Measurements from ENCODE around the gene SLC7A8.

DNA sequence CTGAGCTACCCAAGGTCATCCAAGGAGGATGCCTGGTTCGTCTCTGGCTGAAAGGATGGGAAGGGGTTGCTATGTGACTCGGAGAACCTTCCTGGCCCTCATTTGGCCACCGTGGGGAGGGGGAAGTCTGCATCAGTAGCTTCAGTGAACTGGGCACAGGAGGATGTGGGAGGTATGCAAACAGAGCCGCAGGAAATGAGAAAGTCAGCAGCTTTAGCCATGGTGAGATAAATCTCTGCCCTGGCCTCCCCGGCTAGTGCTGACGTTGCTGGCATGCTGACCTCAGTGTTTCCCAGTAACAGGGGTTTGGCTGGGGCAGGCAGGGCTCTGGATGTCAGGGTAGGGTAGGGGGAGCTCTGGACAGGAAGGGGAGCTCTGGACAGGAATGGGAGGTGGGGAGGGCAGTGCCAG is 62.1 kb downstream of the SLC7A8 start:
- TF ChIP-seq POLR2A (IDR thresholded peaks at IDR 0.05; ENCODE audit: low read length) = no peak
- no peak for TF ChIP-seq GATA1 (IDR thresholded peaks at IDR 0.05; ENCODE audit: low read depth, low read length)
